AG20443 (cell line): ENCODE data around the gene FMN1.

Source experiments
- DNase-seq: peaks from one replicate; pipeline ENCODE4 v3.0.0; 2012; ENCODE audit warnings: low spot score, mixed read lengths

Gene FMN1

DNA sequence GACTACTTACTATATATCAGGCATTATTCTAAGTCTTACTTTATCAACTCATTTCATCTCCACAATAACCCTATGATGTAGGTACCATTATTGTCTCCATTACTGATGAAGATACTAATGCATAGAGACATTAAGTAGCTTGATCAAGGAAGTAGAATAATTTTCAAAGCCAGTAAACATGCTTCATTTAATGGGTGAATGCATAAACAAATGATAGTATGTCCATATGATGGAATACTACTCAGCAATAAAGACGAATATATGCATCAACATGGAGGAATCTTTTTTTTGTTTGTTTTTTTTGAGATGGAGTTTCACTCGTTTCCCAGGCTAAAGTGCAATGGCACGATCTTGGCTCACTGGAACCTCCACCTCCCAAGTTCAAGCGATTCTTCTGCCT lies 184.9 kb downstream of the FMN1 start:
- no peak for DNase-seq

DNA sequence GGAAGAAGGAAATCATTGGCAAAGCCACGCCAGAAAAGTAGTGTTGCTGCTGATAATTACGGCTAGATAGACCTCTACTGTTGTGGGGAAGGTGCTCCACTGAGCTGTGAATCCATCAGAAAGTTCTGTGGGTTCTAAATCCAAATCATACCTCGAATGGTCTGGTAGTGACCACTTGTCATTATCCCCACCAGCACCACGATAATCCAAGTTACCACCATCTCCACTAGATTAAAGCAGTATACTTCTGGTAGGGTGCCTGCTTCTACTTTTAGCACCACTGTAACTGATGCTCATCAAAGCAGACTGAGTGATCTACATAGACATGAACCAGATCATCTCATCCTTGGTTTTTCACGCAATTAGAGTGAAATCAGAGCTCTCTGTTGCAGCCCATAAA lies 185.5 kb downstream of the FMN1 start:
- no peak for DNase-seq

- DNase-seq, result peak; percentile 78
Observed at GRCh38 chr15:33008284-33008995, 186.1 kb downstream of the FMN1 start.

- DNase-seq, result peak; percentile 53
Observed at GRCh38 chr15:33007303-33007855, 187.1 kb downstream of the FMN1 start.

GRCh38 chr15:33005582-33005981 lies 188.9 kb downstream of the FMN1 start:
- no peak for DNase-seq

DNA sequence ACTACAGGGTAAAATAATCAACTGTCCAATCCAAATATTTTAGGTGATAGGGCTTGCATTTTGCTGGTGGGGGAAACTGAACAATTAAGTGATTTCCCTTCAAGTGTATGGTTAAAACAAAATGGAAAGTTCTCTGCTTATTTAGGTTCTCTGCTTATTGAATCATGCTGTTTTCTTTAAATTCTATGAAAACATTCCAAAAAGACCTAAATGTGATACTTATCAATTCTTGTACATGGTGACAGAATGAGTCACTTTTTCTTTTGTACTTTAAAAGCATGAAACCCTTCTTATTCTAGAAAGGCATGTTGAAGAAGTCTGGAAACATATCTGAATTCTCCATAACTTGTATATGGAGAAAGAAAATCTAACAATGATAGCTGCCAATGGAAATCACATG lies 192.6 kb downstream of the FMN1 start:
- DNase-seq, result no peak

GRCh38 chr15:32998979-32999672 lies 195.4 kb downstream of the FMN1 start:
- no peak for DNase-seq

- no peak for DNase-seq
Observed at GRCh38 chr15:32998182-32998581, 196.3 kb downstream of the FMN1 start.

- DNase-seq, result peak; percentile 41
Observed at GRCh38 chr15:32994810-32995424, 199.6 kb downstream of the FMN1 start.

DNA sequence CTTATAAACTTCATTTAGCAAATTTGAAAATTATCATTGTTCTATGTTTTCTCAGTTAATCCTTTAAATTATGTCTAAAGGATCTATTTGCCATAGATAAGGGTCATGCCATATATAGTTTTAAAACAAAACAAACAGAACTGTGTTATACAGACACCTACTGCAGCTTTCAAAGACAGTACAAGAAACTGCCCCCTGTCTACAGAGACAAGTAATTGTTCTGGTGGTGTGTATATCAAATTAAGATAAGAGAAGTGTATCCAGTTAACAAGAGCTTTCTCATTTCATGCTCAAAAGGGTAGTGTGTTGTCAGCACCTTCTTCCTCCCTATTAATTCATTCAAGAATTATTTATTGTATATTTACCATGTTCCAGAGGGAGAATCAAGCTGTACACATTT lies 201.2 kb downstream of the FMN1 start:
- no peak for DNase-seq

DNA sequence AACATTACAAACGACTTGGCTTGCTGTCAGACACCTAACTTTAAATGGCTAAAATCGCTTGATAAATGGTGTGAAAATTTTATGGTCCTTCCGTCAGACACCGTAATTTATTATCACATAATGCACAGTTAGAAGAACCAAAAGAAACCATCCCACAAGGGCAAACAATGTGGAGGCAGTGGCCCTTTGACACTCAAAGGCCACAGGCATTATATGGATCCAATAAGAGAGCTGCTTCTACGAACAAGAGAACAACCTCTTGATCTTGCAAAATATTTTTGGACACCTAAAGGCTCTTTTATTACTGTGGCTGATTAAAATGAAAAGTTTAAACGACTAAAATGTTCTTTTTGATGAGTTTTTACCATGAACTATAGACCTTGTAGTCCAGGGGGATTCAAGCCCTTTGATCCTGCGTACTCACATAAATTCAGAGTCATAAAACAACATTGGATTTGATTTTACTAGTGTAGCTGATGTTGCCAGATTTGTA lies 202.8 kb downstream of the FMN1 start:
- DNase-seq, result no peak

GRCh38 chr15:32990071-32990470 lies 204.4 kb downstream of the FMN1 start:
- no peak for DNase-seq

DNA sequence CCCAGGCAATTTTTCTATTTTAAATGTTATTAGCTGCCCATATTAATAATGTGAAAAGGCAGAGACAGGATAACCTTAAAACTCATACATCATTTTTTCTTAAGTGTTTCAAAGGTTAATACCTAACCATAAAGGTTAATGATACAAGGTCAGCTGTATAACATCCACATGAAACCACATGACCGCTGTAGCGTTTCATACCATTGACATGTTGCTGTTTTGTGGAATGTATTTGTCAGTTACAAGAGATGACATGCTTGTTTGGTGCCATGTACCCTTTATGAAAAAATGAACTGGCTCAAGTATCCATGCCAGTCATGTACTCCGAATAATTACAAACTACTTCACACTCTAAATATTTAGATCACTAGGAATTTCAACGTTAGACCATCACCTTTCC lies 207.4 kb downstream of the FMN1 start:
- DNase-seq, result no peak

- DNase-seq, result no peak
Observed at GRCh38 chr15:32986147-32986546, 208.4 kb downstream of the FMN1 start.

- DNase-seq, result no peak
Observed at GRCh38 chr15:32983679-32984078, 210.8 kb downstream of the FMN1 start.

DNA sequence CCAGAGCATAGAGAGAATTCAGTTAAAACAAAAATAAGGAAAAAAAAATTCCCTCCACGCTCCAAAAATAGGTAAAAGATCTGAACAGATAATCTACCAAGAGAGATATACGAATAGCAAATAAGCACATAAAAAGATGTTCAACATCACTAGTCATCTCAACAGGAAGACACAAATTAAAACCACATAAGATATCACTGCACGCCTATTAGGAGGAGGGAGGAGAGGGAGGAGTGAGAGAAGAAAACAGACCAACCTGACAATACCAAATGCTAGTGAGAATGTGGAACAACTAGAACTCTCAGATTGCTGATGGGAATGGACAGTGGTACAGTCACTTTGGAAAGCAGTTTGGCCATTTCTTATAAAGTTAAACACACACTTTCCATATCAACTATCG lies 212.5 kb downstream of the FMN1 start:
- DNase-seq, result no peak

- no peak for DNase-seq
Observed at GRCh38 chr15:32981536-32981935, 213.0 kb downstream of the FMN1 start.

GRCh38 chr15:32979710-32980109 lies 214.8 kb downstream of the FMN1 start:
- peak; percentile 61 for DNase-seq

DNA sequence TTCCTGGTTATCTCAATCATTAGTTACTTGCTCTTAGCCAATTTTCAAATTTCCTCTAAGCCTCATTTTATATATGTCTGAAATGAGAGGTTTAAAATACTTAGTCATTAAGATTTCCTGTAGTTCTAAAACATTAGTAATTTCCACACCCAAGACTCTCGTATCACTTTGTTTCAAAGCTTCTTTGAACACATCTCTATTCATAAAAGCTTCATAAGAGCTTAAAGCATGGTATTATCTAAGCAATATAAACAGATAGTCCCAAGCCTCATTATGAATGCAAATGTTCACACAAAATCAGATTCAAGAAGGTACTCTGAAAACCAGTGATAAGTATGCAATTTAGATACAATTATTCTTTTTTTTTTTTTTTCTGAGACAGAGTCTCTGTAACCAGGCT lies 217.0 kb downstream of the FMN1 start:
- DNase-seq, result no peak

DNA sequence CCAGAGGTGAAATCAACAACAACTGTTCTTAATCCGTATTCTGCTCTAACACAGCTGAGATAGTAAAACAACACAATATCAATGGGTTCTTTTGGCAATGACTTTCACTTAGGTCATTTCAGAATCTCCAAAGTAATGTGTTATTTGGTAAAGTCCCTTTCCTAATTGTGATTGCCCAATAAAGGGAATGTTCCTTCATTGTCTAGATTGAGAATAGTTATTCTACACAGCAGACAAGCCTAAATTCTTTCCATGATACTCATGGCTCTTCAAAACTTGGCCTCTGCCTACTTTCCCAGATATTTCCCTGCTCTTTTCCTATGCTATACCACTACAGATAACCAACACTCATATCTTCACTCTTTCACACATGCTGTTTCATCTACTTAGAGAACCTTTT lies 219.8 kb downstream of the FMN1 start:
- DNase-seq, result peak; percentile 43

DNA sequence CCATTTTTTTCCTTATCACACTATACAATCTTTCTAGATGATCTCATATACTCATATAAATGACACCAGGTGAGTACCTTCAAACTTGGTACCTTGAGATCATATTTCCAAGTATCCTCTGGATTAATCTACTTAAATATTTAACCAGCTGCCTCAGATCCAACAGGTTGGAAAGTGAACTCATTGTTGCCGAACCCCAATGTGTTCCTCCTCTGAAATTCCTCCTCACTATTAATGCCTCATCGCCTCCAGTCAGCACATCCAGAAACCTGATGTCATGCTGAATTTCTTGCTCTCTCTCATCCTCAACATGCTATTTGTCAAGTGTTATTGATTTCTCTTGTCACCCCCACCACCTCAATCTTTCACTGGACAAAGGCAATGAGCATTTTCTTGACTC lies 221.8 kb downstream of the FMN1 start:
- no peak for DNase-seq

GRCh38 chr15:32970847-32971246 lies 223.7 kb downstream of the FMN1 start:
- DNase-seq, result no peak

- no peak for DNase-seq
Observed at GRCh38 chr15:32967521-32967920, 227.0 kb downstream of the FMN1 start.
